GM19023 (cell line): ENCODE data around the gene LHFPL6.
"Not testable (repeated sequence)": the region's sequence is repeated elsewhere in the genome, so short reads cannot be mapped to it uniquely, and the experiment has no call there.

Experiments used
- ATAC-seq: cut with Tn5 transposase; IDR thresholded peaks from one replicate; pipeline ENCODE4 v1.9.1; 2021; ENCODE audit warnings: mild to moderate bottlenecking, moderate library complexity; ENCODE audit not compliant: unreplicated experiment

LHFPL6 gene

DNA sequence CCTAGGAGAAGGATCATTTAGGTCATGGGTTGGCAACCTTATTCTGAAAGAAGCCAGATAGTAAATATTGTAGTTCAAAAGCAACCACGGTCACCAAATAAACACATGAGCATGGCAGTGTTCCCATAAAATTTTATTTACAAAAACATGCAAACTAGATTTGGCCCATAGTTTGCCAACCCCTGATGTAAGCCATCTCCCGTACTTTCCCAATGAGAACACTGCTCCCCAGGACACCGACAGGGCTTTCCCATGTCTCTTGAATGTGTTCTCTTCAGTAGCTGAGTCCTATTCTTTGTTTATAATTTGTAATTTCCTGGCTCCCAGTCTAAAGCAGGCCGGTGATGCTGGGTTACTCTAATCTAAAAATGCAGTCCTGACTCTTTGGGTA is 239.6 kb downstream of the LHFPL6 start:
- ATAC-seq: no peak

DNA sequence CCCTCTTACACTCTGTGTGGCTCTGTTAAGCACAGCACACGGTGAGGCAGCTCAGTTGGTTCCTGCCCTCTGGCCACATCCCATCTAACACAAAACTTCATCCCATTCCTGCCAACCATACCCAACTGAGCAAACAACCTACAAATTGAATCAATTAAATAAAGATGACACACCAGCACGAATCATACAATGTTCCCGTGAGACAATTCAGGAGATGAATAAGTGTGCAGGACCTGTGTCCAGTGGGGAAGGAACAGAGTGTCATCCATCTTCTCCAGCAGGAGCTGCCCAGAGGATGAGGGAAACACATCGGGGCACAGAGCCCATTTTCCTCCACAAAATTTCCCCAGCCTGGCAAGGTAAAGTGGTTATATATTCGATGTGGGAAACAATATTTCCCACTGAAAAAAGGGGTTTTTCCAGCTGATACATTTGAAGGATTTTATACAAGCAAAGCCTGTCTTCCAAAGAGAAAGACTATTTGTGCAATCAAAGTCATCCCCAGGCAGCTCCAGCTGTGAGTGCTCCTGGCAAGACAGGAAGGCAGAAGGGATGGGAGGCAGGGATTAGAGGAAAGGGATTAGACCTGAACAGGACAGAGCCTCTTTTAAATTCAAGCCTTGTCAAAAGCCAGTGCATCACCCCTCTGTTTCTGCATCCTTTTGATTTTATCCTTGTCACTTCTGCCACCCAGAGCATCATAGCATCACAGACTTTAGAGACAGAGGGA is 240.2 kb downstream of the LHFPL6 start:
- ATAC-seq: no peak

DNA sequence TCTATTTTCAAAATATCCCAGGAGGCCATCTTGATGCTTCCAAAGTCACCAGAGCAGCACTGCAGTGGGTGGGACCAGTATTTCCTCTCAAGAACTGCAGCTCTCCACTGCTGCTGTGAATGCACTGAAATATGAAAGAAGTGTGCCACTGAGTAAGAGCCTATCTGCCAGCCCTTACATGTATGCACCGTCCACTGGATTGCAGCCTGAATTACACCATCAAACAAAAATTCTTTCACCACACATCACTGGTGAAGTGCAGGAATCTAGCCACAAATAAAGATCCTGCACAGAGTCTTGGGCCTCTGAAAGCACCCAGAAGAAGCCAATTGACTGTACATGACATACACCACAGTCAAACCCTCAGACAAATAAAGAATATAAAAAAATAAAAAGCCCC is 249.0 kb downstream of the LHFPL6 start:
- ATAC-seq: no peak

DNA sequence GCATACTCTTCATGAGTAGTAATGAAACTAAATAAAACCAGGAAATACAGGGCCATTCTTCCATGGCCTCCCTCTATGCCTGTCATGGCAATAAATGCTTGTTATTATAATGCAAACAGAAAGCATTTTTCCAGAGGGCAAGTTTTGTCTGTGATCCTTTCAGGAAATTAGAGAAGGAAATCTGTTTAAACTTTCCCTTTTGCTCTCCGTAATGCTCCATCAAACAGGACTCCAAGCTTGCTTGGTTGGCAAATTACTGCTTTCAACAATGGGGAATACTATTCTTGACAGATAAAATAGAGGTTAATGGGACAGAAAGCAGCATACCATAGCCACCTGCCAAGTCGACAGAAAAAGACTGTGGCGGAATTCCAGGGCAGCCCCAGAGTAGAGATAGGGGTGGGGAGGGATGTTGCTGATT is 252.5 kb downstream of the LHFPL6 start:
- no peak for ATAC-seq

DNA sequence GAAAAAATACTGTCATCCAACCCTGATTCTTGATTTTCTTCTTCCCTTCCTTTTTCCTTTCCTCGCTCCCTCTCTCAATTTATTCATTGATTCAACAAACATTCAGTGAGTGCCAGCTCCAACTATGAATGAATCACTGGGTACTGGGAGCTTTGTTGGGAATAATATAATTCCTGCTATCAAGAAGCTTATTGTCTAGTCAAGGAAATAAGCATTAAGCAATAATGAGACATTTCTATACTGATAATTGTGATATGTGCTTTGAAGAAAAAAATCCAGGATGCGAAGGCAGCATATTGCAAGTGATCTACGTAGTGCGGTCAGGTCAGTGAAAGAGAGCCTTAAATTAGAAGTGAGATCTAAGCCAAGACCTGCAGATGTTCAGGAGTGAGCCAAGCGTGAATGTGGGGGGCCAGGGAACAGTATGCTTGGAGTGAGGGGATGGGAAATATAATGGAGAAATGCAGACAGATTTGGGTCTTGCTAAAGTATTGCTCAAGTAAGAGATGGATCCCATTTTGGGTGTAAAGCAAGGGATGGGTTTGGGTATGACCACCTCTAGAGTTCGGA is 253.5 kb downstream of the LHFPL6 start:
- no peak for ATAC-seq

DNA sequence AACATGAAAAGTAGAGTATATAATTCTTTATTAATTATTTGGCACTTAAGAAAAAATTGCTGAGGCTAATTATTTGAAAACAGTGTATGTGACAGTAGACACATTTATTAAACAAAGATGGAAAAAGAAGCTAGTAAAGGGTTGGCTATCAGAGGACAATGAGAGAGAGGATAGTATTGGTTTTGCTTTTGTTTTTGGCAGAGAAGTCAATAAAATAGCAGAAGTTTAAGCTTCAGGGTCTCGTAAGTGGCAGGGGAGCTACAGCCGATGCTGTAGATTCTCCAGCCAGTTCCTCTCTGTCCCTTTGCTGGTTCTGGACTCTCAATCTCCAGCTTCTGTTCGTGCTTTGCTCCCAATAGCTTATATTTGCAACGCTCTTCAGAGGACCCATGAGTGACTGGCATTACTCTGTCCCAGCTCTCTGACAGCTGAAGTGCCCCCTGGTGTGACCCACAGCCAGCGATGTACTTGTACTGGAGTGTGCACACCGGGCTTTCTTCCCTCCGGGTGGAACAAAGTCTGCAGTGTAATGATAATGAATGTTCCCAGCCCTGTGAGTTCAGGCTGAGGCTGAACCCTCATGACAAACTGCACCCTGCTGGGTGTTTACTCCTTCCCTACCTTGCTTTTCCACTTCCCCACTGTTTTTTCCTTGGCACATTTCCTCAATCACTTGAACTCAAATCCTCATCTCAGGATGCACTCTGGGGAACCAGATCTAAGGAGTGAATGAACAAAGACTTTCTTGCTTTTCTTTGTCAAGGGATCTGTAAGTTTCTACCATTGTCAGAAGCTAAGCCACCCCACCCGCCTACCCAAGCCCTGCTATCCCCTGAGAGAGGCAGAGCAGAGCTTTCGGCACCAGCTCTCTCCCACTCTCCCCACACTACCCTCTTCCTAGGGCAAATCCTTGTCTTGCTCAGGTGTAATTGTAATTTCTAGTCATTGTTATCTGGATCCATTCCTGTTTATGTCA is 254.8 kb downstream of the LHFPL6 start:
- no peak for ATAC-seq

DNA sequence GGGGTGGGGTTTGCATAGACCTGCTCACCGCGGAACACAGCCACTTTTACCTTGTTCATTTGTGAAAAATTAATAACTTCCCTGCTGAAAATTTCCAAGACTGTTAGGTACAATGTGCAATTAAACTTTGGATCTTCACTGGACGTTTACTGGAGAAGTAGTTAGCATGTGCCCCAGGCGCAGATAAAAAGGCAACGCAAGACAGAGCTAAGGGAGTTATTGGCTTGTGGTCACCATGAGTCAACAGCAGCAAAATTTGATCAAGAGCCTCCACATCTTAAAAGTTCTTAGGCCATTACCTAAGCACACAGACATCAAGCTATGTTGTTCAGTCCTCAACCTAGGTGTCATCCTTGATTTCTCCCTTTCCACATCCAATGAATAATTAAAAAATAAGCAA is 257.0 kb downstream of the LHFPL6 start:
- ATAC-seq: no peak

DNA sequence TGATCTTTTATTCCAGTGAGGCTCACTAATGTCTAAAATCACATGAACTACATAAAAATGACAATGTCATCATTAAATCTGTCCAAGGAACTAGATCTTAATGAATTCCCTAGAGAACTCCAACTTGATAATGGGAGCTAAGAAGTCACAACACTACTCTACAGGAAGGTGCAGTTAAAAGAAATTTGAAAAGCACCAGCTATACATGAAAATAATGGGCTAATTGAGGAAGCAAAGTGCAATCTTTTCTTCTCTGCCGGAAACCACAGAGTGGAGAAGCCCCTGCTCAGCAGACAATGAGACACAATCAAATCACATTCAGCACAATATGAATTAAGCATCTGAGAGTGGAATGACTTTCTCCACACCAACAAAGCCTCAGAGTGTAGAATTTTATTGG is 261.7 kb downstream of the LHFPL6 start:
- no peak for ATAC-seq

DNA sequence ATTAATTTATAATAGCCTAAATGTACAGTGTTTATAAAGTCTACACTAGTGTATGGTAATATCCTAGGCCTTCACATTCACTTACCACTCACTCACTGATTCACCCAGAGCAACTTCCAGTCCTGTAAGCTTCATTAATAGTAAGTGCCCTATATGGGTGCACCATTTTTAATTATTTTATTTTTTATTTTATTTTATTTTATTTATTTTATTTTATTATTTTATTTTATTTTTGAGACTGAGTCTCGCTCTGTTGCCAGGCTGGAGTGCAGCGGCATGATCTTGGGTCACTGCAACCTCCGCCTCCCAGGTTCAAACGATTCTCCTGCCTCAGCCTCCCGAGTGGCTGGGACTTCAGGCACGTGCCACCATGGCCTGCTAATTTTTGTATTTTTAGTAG is 264.9 kb downstream of the LHFPL6 start:
- ATAC-seq: not testable (repeated sequence)

DNA sequence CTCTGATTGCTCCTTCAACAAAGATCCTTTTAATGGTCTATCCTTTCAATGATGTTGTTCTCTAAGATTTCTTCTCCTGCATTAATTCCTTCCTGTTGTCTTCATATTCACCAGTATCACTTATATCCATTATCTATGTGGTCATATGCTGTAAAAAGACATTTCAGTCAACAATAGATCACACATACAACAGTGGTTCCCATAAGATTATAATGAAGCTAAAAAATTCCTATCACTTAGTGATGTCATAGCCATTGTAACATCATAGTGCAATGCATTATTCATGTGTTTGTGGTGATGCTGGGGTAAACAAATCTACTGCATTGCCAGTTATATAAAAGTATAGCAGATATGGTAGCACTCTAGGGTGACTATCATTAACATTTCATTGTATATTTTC is 266.1 kb downstream of the LHFPL6 start:
- no peak for ATAC-seq

DNA sequence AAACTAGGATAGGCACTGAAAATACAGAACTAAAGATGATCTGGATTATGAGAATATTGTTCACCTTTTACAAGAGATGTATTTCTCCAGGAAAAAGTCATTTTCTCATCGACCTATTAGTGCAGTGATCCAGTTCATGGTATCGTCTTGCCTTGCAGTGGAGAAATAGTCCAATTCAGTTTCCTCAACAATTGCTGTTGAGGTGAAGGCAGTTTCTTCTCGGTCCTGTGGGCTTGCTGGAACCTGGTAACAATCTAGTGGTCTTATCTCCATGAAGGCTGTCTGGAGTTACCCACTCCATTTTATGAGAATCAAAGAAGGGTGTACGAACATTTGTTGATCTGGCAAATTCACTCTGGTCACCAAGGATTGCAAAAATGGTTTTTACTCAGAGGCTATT is 266.8 kb downstream of the LHFPL6 start:
- ATAC-seq: no peak

DNA sequence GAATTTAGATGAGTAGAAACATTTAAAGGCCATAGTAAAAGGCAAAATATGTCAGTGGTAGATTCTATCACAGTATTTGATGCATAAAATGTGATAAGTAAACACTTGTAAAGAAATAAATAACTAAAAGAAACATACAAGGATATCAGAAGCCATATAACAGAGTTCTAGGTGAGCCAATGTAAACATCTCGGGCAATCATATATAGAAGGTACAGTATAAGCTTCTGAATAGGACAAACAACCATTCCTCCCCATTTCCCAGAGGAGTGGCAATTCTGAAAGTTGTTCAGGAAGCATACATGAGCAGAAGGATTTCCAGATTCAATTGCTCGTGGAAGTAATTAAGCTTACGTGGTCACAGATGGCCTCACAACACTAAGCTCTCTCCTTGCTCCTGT is 267.3 kb downstream of the LHFPL6 start:
- ATAC-seq: no peak

DNA sequence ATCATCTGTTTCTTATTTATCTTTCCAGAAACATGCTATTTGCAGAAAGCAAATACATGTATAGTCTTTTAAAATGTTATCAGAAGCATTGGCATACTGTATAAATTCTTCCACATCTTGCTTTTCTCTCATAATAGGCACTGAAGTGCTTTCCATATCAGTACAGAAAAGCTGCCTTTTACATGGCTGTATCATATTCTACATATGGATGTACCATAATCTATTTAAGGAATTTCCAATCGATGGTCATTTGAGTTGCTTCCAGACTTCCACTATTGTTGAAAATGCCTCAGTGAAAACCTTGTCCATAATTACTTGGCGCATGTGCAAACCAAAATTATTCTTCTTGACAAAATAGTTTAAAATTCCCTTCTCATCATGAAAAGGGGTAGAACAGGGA is 272.5 kb downstream of the LHFPL6 start:
- ATAC-seq: no peak

DNA sequence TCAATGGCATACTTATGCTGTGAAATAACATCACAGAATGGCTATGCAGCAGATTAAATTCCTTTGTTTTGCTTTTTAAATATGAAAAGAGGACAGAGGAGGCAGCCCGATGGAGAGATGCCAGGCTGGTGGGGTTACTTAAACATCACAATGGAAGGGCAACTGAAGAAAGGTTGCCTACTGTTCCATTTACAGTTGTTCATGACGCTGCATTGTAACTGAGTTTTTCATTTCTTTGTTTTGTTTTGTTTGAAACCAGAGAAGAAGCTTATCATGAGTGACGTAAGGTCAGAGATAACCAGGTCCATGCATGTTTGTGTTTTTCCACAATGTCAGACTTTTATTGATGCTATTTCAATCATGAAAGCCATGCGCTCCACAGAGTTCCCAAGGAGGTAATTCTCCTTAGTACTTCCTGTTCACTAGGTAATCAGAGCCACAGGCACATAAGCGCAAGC is 273.8 kb downstream of the LHFPL6 start:
- no peak for ATAC-seq

DNA sequence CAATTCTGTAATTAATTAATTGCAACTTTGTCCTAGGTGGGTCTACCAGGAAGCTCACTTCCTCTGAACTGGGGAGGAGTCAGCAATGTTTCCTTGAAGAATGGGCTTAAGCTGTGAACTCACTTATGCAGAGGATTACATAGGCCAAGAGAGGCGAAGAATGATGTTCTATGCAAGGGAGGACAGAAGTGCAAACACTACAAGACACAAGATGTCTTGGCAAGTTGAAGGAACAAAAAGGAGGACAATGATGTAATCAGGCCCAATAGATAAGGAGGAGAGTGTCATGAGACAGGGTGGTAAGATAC is 275.9 kb downstream of the LHFPL6 start:
- ATAC-seq: no peak

DNA sequence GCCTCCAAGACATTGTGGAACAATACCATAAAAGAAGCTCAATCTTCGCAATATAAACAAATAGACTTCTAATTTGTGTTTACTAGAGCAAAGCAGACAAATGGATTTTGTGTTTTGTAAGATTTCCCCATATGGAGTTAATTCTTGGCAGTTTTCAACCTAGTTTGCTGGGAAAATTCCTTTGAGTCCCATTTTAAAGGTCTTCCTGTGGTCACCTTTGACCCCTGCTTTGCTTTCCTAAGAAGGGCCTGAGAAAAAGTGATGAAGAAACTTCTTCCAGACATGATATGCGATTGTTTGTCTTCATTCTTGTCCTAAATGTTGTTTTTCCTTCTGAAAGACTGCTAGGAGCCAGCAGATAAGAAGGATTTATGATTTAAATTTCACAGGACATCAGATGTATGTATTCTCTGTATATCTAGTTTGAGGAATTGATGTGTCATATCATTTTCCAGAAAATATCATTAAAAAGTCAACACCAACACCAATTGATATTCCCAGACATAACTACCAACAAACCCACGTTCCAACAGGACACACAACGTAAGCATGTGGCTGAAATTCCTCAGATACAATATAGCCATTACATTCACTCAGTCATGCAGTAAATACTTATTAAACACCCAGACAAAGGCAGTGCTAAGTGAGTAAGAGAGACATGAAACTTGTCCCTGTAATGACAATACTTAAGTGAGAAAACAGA is 276.4 kb downstream of the LHFPL6 start:
- ATAC-seq: no peak

DNA sequence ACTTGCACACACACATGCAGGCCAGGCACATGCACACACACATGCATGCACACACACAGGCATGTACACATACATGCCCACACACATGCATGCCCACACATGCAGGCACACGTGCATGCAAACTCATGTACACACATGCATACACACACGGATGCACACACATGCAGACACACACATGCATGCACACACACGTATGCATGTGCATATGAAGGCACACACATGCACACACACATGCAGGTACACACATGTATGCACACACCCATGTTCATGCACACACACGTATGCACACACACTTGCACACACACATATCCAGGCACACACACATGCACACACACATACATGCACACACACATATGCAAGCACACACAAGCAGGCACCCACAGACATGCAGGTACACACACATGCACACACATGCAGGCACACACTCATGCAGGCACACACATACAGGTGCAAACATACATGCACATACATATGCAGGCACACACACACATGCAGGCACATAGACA is 278.1 kb downstream of the LHFPL6 start:
- ATAC-seq: no peak

DNA sequence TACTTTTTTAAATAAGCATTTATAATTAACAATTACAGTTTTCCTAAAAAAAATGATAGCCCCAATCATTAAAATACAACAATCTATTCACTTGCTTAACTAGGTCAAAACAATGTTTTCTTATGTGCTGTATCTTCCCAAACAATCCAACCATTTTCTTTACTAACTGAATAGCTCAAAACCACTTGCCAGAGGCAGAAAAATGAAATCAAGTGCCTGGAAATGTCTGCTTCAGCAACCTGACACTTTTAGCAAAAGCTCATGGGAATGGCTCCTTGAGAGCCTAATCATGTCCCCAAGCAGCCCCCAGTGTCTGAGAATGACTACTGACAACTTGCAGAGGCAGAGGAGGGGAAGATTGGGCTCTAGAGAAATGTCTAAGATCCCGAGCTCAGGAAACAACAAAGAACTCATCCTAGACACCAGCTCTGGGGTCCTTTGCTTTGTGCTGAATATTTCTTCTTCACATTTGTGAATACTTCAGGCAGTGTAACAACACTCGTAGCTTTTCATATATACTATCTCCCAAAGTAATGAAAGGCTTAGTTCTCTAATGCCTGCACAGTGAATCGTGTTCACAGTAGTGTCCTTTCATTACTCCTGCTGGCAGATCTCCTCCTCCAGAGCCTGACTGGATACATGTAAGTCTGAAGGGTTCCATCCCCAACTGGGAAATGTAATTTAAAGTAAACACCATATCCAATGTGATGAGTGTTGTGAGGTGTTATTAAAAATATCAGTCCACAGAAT is 280.0 kb downstream of the LHFPL6 start:
- no peak for ATAC-seq

DNA sequence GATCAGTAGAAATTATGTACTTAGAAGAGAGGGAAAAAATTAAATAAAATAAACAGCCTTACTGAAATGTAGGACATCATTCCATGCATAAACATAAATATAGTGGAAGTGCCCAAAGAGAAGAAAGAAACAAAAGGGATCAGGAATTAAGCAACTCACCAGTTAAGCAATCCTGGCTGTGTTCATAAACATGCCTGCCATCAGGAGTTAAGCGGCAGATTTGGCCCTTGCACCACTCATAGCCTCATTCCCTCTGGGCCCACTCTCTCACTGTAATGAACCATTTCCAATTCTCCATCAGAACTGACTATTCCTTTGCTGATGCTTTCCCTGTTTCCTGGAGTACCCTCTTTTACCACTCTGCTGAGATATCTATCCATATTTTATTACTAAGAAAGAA is 281.4 kb downstream of the LHFPL6 start:
- ATAC-seq: no peak

DNA sequence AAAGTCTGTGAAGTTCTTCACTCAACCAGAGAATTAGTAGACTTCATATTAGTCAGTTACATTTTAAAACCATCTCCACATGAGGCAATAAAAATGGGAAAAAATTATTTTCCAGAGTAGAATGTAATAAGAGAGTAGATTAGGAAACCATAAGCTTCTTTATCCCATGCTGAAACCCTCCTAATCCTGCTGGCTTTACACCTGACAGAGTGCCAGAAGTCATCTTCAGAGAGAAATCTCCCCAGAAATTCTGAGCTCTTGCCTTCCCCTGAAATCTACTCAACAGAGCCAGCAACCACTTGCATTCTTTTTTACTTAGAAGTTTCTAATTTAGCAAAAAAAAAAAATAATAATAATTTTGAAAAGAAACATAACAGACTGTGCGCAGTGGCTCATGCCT is 284.8 kb downstream of the LHFPL6 start:
- ATAC-seq: no peak
